HG02852 (cell line): Measurements from ENCODE around the gene STAMBP.
"Not testable (repeated sequence)": the region's sequence is repeated elsewhere in the genome, so short reads cannot be mapped to it uniquely, and the experiment has no call there.

Source experiments
- ATAC-seq: cut with Tn5 transposase; IDR thresholded peaks from one replicate; pipeline ENCODE4 v1.9.1; 2021; ENCODE audit warnings: mild to moderate bottlenecking, moderate library complexity; ENCODE audit not compliant: unreplicated experiment

The STAMBP gene

DNA sequence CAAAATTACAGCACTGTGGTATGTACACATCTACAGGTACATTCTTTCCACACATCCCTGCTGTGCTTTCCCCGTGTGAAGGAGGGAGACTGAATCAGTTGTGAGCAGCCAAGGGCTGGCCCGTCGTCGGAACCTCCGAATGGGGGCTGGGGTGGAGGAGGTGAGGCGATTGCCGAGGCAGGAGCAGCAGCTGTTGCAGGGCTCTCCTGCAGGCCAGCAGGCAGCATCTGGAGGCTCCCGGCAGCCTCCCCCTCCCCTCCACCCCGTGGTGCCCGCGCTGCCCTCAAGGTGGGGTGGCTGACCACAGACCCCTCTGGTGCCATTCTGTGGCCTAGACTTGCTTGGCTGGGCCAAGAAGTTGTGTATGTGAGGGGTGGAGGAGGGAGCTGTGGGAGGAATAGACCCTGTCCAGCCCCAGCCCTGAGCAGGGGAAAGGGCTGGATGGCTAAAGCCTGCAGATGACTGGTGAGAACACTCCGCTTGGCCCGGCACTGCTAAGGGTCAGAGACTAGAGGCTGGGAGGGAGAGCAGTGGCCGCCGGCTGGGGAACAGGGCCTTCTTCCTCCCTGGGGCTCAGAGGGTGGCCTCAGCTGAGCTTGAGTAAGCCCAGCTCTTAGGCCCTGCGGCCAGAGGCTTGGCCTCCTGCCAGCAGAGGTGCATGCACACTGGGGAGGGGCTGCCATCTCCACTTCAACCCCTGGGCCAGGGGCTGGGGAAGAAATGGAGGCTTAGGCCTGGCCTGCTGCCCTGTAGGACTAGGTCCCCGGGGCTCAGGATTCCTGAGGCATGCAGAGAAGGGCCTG is 7.6 kb downstream of the STAMBP start:
- ATAC-seq = no peak

- ATAC-seq = no peak
Observed at GRCh38 chr2:73837847-73838585, 9.3 kb downstream of the STAMBP start.

- no peak for ATAC-seq
Observed at GRCh38 chr2:73838889-73839534, 10.3 kb downstream of the STAMBP start.

DNA sequence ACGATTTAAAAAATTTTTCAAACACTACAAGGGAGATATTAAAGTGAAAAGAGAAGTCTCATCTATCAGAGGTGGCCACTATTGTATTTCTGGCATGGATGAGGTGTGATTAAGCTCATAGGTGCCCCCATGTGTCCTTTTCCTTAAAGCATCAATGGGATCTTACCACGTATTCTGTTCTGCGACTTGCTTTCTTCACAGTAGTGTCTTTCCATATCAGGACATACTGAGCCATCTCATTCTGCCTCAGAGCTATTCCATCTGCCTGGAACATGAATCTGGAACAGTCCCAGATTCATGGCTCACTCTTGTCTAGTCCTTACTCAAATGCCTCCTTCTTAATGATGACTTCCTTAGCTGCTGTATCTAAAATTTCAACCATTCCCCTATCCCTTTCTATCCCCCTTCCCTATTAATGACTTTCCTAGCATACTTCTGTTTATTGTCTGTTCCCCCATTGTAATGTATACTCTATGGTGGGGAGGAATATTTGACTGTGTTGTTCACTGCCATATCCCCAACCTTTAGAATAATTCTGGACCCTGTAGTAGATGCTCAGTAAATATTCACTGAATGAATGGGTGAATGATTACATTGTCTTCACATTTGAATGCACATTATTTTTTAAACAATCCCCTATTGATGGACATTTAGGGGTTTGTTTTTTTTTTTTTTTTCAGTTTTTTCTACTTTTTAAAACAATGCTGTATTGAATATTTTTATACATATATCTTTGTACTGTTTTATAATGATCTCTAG is 11.1 kb downstream of the STAMBP start:
- ATAC-seq = no peak

- no peak for ATAC-seq
Observed at GRCh38 chr2:73841912-73842738, 13.4 kb downstream of the STAMBP start.

DNA sequence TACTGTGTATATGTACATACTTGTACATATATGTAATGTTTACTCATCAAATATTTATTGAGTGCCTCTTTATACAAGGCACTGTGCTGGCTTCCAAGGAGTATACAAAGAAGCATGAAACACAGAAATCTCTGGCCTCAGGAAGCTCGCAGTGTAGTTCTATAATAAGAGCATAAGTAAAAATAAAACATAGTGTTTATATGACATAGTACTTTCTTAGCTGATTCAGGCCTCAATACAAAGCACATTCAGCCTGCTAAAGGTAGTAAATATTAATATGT is 13.9 kb downstream of the STAMBP start:
- no peak for ATAC-seq

GRCh38 chr2:73844087-73844486 is 15.3 kb downstream of the STAMBP start:
- ATAC-seq = no peak

DNA sequence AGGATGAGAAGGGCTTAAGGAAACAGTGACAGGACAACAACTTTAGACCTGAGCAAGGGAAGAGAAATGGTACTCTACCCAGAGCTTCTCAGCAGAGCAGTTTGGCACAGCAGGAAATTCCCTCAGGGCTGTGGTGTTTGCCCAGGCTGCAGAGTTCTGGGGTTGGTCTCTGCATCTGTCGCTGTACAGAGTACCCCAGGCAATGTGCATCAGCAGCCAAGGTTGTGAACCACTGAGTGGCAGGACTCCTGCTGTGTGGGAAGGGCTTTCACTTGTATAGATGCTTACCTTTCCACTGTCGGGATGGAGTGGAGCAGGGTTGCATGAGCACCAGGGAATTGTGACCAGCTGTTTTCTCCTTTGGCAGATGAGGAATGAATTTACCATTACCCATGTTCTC is 21.2 kb downstream of the STAMBP start:
- no peak for ATAC-seq

DNA sequence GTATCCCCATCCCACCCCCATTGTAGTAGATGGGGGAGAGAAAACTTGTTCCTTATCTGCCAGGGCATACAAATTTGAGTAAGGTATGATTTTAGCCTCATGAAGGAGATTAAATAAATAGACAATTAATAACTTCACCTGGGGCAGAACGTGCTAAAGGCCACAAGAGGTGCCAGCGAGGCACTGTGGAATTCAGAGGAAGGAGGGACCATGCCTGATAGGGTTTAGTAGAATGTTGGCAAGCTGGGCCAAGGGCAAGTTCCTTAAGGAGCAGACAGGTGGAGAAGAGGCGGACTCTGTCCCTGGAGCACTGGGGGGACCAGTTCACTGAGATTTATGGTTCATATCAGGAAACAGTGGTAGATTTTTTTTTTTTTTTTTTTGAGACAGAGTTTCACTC is 22.5 kb downstream of the STAMBP start:
- no peak for ATAC-seq

DNA sequence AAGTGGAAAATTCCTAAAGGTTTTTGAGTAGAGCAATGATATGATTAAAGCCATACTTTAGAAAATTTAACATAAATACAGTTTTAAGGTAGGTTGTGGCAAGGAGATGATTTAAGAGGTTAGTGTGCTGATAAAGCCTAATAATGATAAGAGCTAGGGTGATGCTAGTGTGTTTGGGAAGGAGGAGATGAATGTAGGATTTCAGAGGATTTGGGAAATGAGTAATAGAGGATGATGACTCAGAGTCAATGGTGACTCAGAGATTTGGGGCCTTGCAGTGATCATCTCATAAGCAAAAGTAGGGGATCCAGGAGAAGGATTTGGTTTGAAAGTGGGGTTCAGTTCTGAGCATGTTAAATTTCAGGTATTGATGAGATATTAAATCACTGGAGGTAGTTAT is 23.3 kb downstream of the STAMBP start:
- ATAC-seq = no peak

DNA sequence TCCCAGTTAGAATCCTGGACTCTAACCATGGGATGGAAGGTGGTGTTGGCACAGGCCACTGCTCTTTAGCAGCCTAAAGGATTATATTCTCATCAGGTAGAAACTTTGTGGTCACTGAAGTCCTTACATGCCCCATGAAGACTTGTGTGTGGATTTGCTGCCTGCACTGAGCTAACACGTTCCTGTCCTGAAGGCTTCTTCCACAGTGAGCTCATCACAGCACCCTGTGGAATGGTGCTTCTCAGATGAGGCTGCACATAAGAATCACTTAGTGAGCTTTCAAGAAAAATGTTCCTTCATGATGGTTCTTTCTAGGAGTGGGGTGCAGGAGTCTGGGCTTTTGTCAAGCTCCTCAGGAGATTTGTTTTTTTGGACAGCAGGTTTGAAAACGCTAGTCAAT is 26.8 kb downstream of the STAMBP start:
- ATAC-seq = no peak

DNA sequence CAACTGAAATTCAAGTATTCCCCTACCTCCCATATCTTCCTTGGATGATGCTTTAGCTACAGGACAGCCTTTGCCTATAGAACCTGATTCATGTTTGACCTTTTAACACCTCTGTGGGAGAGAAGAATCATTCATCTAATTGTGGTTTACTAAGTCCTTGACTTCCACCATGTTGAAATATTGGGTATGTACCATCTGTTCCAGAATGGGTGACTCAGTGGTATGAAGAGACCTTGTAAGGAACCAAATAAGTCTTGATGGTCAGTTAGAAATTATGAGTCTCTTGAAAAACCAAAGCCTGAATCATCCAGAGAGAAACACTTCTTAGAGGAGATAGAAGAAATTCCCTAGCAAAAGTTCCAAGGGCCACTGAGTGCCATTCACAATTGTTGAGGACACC is 27.5 kb downstream of the STAMBP start:
- ATAC-seq = no peak

GRCh38 chr2:73859721-73860586 is 31.2 kb downstream of the STAMBP start:
- no peak for ATAC-seq

DNA sequence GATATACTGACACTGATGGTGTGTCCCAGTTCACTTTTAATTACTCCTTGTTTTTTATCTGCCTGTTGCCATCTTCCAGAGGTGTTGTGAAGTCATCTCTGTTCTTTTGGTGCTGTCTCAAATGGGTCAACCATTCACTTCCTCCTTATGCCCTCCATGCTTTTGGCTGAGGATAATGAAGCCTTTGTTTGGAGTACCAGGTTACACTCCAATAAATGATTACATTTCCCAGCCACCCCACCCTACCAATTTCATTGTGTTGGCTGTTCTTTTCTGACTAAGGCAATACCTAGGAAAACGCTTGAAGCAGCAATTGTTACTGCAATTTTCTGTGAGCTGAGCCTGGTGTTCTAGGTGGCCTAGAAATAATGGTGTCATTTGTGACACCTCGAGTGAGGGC is 34.2 kb downstream of the STAMBP start:
- no peak for ATAC-seq

DNA sequence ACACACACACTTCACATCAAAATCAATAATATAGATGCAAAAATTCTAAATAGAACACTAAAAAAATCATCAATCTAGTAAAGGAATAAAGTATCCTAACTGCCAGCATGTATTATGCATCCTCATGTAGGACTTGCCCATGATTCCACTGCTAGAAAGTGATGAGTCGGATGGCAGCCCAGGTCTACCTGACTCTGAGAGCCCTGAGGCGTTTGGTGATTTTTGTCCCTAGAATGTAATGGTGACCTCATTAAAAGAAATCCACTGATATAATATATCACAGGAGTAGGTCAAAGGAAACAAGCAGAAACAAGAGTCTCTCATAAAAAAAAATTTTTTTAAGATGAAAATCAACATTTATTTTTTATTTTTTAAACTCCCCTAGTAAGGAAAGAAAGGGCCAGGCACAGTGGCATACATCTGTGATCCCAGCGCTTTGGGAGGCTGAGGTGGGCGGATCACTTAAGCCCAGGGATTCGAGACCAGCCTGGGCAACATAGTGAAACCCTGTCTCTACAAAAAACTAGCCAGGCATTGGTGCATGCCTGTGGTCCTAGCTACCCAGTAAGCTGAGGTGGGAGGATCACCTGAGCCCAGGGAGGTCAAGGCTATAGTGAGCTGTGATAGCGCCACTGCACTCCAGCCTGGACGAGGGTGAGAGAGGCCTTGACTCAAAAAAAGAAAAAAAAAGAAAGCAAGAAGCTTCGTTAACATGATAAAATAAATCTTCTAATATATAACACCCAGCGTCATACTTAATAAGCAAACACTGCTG is 39.6 kb downstream of the STAMBP start:
- no peak for ATAC-seq

DNA sequence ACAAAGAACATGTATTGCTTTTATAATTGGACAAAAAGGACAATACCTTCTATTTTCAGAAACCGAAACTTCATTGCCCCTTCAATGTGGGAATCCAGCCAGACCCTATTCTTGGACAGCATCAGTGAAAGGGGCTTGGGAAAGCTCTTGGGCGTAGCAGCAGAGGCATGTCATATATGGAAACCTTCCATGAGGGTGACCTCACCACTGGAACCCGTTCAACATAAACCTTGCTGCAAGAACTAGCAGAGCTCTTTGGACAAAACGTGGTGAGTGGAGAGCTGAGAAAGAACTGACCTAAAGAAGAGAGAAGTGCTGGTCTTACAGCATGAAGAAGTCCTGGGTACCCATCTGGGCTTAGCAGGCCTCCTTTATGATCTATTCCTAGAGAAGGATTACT is 41.3 kb downstream of the STAMBP start:
- ATAC-seq = no peak

- no peak for ATAC-seq
Observed at GRCh38 chr2:73877071-73877802, 48.5 kb downstream of the STAMBP start.

- ATAC-seq = not testable (repeated sequence)
Observed at GRCh38 chr2:73877984-73878383, 49.2 kb downstream of the STAMBP start.
